CD14-positive monocyte (primary cell): ENCODE data around the gene ASTN2. TPM values are rescaled to one million over a fixed set of nuclear protein-coding genes. Genes with fewer than 3 reads are reported as not detected.

Experiments used
- DNase-seq, 3 donors: peaks; one replicate each; pipeline ENCODE4 v3.0.0-alpha.2; 2011 to 2022
- H2AFZ ChIP-seq: 2 replicates; pipeline ENCODE4 v1.6.0; 2012; ENCODE audit warnings: mild to moderate bottlenecking, low read depth, low read length, inconsistent platforms; ENCODE audit not compliant: insufficient read depth, poor library complexity, severe bottlenecking
- H3K27ac ChIP-seq, 2 donors: 1 replicate in 1 of 2; 2 replicates in 1 of 2; pipeline ENCODE4 v1.5.1; 2012 to 2013; ENCODE audit warnings: low read length in 2 of 2, control low read depth in 1 of 2, inconsistent platforms in 1 of 2, low read depth in 1 of 2, mild to moderate bottlenecking in 1 of 2
- H3K27me3 ChIP-seq, 2 donors: one replicate each; pipeline versions ENCODE4 v1.6.0 to v1.6.1; 2011 to 2013; ENCODE audit warnings: low read length in 2 of 2; ENCODE audit not compliant: control insufficient read depth in 2 of 2, insufficient read depth in 2 of 2
- H3K36me3 ChIP-seq, 2 donors: replicated peaks in 1 of 2; 1 replicate in 1 of 2; 2 replicates in 1 of 2; pipeline versions ENCODE4 v1.5.1 to v1.6.1; 2012 to 2013; ENCODE audit warnings: low read length in 2 of 2, control low read depth in 1 of 2, inconsistent platforms in 1 of 2, mild to moderate bottlenecking in 1 of 2; ENCODE audit not compliant: insufficient read depth in 2 of 2, control insufficient read depth in 1 of 2
- H3K4me1 ChIP-seq, 2 donors: 1 replicate in 1 of 2; 2 replicates in 1 of 2; pipeline versions ENCODE4 v1.5.1 to v1.6.1; 2012 to 2013; ENCODE audit warnings: low read length in 2 of 2, control low read depth in 1 of 2, inconsistent platforms in 1 of 2, mild to moderate bottlenecking in 1 of 2, moderate library complexity in 1 of 2; ENCODE audit not compliant: insufficient read depth in 2 of 2, control insufficient read depth in 1 of 2
- H3K4me2 ChIP-seq: replicated peaks from 2 replicates; pipeline ENCODE3; 2012; ENCODE audit warnings: low read length, moderate library complexity, mild to moderate bottlenecking; ENCODE audit not compliant: poor library complexity, severe bottlenecking; ENCODE audit errors: extremely low read depth
- H3K4me3 ChIP-seq, 3 experiments: fragments of 200-600 bp in 1 of 3; sonication (generic) in 1 of 3; replicated peaks in 1 of 3; 1 replicate in 2 of 3; 2 replicates in 1 of 3; pipeline ENCODE4 v1.5.1; 2011 to 2013; ENCODE audit warnings: low read length in 3 of 3, mild to moderate bottlenecking in 3 of 3, control low read depth in 2 of 3, low read depth in 2 of 3, inconsistent platforms in 1 of 3, moderate library complexity in 1 of 3
- H3K79me2 ChIP-seq: 2 replicates; pipeline ENCODE4 v1.6.0; 2012; ENCODE audit warnings: mild to moderate bottlenecking, control low read depth, inconsistent platforms, low read length, moderate library complexity; ENCODE audit not compliant: insufficient read depth
- H3K9ac ChIP-seq: 2 replicates; pipeline ENCODE4 v1.6.0; 2017; ENCODE audit warnings: low read length, mild to moderate bottlenecking; ENCODE audit not compliant: insufficient read depth, poor library complexity, severe bottlenecking
- H3K9me3 ChIP-seq, 2 donors: replicated peaks in 1 of 2; 1 replicate in 1 of 2; 2 replicates in 1 of 2; pipeline versions ENCODE4 v1.5.1 to v1.6.1; 2012 to 2013; ENCODE audit warnings: low read length in 2 of 2, control low read depth in 1 of 2; ENCODE audit not compliant: control insufficient read depth in 1 of 2, insufficient read depth in 1 of 2
- H4K20me1 ChIP-seq: 2 replicates; pipeline ENCODE4 v1.6.0; 2012; ENCODE audit warnings: mild to moderate bottlenecking, low read length, control low read depth, moderate library complexity; ENCODE audit not compliant: insufficient read depth
- H3K27ac Mint-ChIP-seq, 7 donors: one replicate each; pipeline ENCODE4 v1.8.0; 2020; ENCODE audit warnings: mild to moderate bottlenecking in 7 of 7, mixed read lengths in 7 of 7, moderate library complexity in 6 of 7, inconsistent platforms in 2 of 7
- H3K27me3 Mint-ChIP-seq, 3 donors: one replicate each; pipeline ENCODE4 v1.8.0; 2021 to 2022; ENCODE audit warnings: low read depth in 3 of 3, mild to moderate bottlenecking in 3 of 3, mixed read lengths in 3 of 3, moderate library complexity in 3 of 3, inconsistent platforms in 1 of 3
- H3K36me3 Mint-ChIP-seq, 2 donors: one replicate each; pipeline ENCODE4 v1.8.0; 2020; ENCODE audit warnings: mixed read lengths in 2 of 2, inconsistent platforms in 1 of 2, mild to moderate bottlenecking in 1 of 2
- H3K4me1 Mint-ChIP-seq: one replicate; pipeline ENCODE4 v1.8.0; 2020; ENCODE audit warnings: mild to moderate bottlenecking, mixed read lengths
- H3K4me3 Mint-ChIP-seq, 2 donors: one replicate each; pipeline ENCODE4 v1.8.0; 2020; ENCODE audit warnings: mild to moderate bottlenecking in 2 of 2, mixed read lengths in 2 of 2, moderate library complexity in 1 of 2
- H3K9me3 Mint-ChIP-seq, 7 donors: one replicate each; pipeline ENCODE4 v1.8.0; 2020 to 2022; ENCODE audit warnings: mixed read lengths in 7 of 7, mild to moderate bottlenecking in 6 of 7, moderate library complexity in 6 of 7, inconsistent platforms in 2 of 7
- WGBS: methylation state at CpG from one replicate; pipeline ENCODE4 v1.1.5; 2013; ENCODE audit warnings: missing lambda C conversion rate; ENCODE audit not compliant: insufficient coverage; 5-methylcytosine and 5-hydroxymethylcytosine counted together
- intact Hi-C, 2 donors: fragments of 100-400 bp; cut with micrococcal nuclease; formaldehyde crosslinking; loops; one replicate each; pipeline versions ENCODE4 v1.15.0 to v1.15.1; 2023
- polyA plus RNA-seq, 3 donors: library from polyadenylated mRNA; depleted of rRNA in 1 of 3; unstranded in 2 of 3; stranded (reverse) in 1 of 3; fragments of 300-500 nt in 2 of 3; fragments of >200 nt in 1 of 3; fragmentation: Illumina TruSeq in 2 of 3; gene quantifications; 1 replicate in 2 of 3; 2 replicates in 1 of 3; pipeline ENCODE4 v1.2.3, GENCODE V29; 2012 to 2021
- TF ChIP-seq, protein P1 (sequence below): fragments of 200-600 bp; IDR thresholded peaks from one replicate; pipeline ENCODE4 v1.8.0; 2022; ENCODE audit warnings: antibody characterized with exemption, mild to moderate bottlenecking

Gene ASTN2
- polyA plus RNA-seq, 3 donors, result not detected

GRCh38 chr9:117188394-117188793 lies 226.5 kb downstream of the ASTN2 start:
- H3K27ac Mint-ChIP-seq, result no peak overlapping the region
- H3K9me3 ChIP-seq, result peaks cover 0 to 3% of the 10 kb centered on the region in 2 donors
- DNase-seq, result no peak
- H3K4me3 Mint-ChIP-seq, result no peak overlapping the region
- no peak overlapping the region for H3K9ac ChIP-seq
- H4K20me1 ChIP-seq, result no peaks in the 10 kb centered on the region
- H3K4me1 ChIP-seq, result no peaks in the 10 kb centered on the region
- no peaks in the 10 kb centered on the region for H3K4me1 Mint-ChIP-seq
- H3K27me3 ChIP-seq, result no peaks in the 10 kb centered on the region
- intact Hi-C loops, result no loop called here
- 100% methylated on average over 2 of the region's 3 CpGs for WGBS
- peaks cover 1 to 7% (median 2%) of the 10 kb centered on the region in 3 donors for H3K27me3 Mint-ChIP-seq
- no peaks in the 10 kb centered on the region for H3K79me2 ChIP-seq
- H3K9me3 Mint-ChIP-seq, result peaks cover 0 to 10% (median 3%) of the 10 kb centered on the region in 7 donors
- no peak overlapping the region for H2AFZ ChIP-seq
- no peaks in the 10 kb centered on the region for H3K36me3 Mint-ChIP-seq
- H3K4me2 ChIP-seq, result no peak overlapping the region
- H3K27ac ChIP-seq, result no peak overlapping the region
- TF ChIP-seq, protein P1, sequence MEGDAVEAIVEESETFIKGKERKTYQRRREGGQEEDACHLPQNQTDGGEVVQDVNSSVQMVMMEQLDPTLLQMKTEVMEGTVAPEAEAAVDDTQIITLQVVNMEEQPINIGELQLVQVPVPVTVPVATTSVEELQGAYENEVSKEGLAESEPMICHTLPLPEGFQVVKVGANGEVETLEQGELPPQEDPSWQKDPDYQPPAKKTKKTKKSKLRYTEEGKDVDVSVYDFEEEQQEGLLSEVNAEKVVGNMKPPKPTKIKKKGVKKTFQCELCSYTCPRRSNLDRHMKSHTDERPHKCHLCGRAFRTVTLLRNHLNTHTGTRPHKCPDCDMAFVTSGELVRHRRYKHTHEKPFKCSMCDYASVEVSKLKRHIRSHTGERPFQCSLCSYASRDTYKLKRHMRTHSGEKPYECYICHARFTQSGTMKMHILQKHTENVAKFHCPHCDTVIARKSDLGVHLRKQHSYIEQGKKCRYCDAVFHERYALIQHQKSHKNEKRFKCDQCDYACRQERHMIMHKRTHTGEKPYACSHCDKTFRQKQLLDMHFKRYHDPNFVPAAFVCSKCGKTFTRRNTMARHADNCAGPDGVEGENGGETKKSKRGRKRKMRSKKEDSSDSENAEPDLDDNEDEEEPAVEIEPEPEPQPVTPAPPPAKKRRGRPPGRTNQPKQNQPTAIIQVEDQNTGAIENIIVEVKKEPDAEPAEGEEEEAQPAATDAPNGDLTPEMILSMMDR, result no peak
- no peak overlapping the region for H3K4me3 ChIP-seq
- H3K36me3 ChIP-seq, result no peaks in the 10 kb centered on the region

GRCh38 chr9:117187498-117187897 lies 227.4 kb downstream of the ASTN2 start:
- no peaks in the 10 kb centered on the region for H3K4me1 ChIP-seq
- peaks cover 0 to 3% of the 10 kb centered on the region in 2 donors for H3K9me3 ChIP-seq
- H3K27me3 ChIP-seq, result no peaks in the 10 kb centered on the region
- Mint-ChIP-seq H3K27me3 (peaks cover 1 to 4% (median 2%) of the 10 kb centered on the region in 3 donors), H3K27ac (no peak overlapping the region), H3K36me3 (no peaks in the 10 kb centered on the region), H3K4me1 (no peaks in the 10 kb centered on the region), H3K4me3 (no peak overlapping the region), H3K9me3 (peaks cover 0 to 10% (median 2%) of the 10 kb centered on the region in 7 donors)
- H3K9ac ChIP-seq, result no peak overlapping the region
- TF ChIP-seq, protein P1, result no peak
- DNase-seq, result no peak
- WGBS, result no CpG with 5 or more reads among the region's 2 CpGs
- no peaks in the 10 kb centered on the region for H3K79me2 ChIP-seq
- intact Hi-C loops, result no loop called here
- no peaks in the 10 kb centered on the region for H3K36me3 ChIP-seq
- no peak overlapping the region for H3K4me2 ChIP-seq
- H4K20me1 ChIP-seq, result no peaks in the 10 kb centered on the region
- no peak overlapping the region for H2AFZ ChIP-seq
- no peak overlapping the region for H3K4me3 ChIP-seq
- no peak overlapping the region for H3K27ac ChIP-seq
